K562 (cell line): ENCODE data around the gene MAP7D1. TPM values are rescaled to one million over a fixed set of nuclear protein-coding genes. Genes with fewer than 3 reads are reported as not detected.

Source experiments
- ARID1B ChIP-seq: fragments of 450-650 bp; IDR thresholded peaks from 2 replicates; pipeline ENCODE4 v1.6.1; 2016; ENCODE audit warnings: antibody characterized with exemption, mild to moderate bottlenecking, inconsistent platforms
- CGGBP1 ChIP-seq: fragments of 250-450 bp; sonication (Bioruptor Pico); IDR thresholded peaks from 2 replicates; pipeline ENCODE4 v1.9.0; 2021; ENCODE audit warnings: mild to moderate bottlenecking
- CHD1 ChIP-seq: fragments of 200-600 bp; sonication (generic); IDR thresholded peaks from one replicate; pipeline ENCODE4 v1.6.1; 2012; ENCODE audit warnings: mild to moderate bottlenecking, moderate library complexity, low read length, inconsistent platforms
- E2F5 ChIP-seq: sonication (generic); formaldehyde crosslinking; IDR thresholded peaks from 2 replicates; pipeline ENCODE4 v1.8.0; 2022; ENCODE audit warnings: mild to moderate bottlenecking, missing genetic modification reagents
- ELF4 ChIP-seq: fragments of 450-650 bp; formaldehyde crosslinking; IDR thresholded peaks from 2 replicates; pipeline ENCODE4 v1.4.0; 2022; ENCODE audit warnings: missing genetic modification characterization
- HDAC2 ChIP-seq: fragments of 450-650 bp; IDR thresholded peaks from 2 replicates; pipeline ENCODE4 v1.6.1; 2016; ENCODE audit warnings: mild to moderate bottlenecking
- HDAC8 ChIP-seq: fragments of 450-650 bp; IDR thresholded peaks from 2 replicates; pipeline ENCODE4 v1.6.1; 2016; ENCODE audit warnings: mild to moderate bottlenecking, missing genetic modification characterization, moderate library complexity, missing compliant biosample characterization
- JUND ChIP-seq, 2 experiments: IDR thresholded peaks; 2 replicates in 1 of 2; 3 replicates in 1 of 2; pipeline ENCODE4 v1.6.1; 2011; ENCODE audit warnings: borderline replicate concordance in 2 of 2, low read depth in 2 of 2, low read length in 2 of 2, improper control_type of control experiment in 1 of 2, missing biosample characterization in 1 of 2, missing genetic modification characterization in 1 of 2, missing genetic modification reagents in 1 of 2
- KDM5B ChIP-seq: fragments of 200-600 bp; sonication (generic); IDR thresholded peaks from 2 replicates; pipeline ENCODE4 v1.6.1; 2012; ENCODE audit warnings: low read depth, mild to moderate bottlenecking, moderate library complexity, low read length, control low read depth, inconsistent platforms; ENCODE audit not compliant: insufficient replicate concordance
- KLF16 ChIP-seq: IDR thresholded peaks from 2 replicates; pipeline ENCODE4 v1.6.1; 2016; ENCODE audit warnings: antibody characterized with exemption
- POLR2AphosphoS5 ChIP-seq: IDR thresholded peaks from 2 replicates; pipeline ENCODE4 v1.6.1; 2011; ENCODE audit warnings: mild to moderate bottlenecking, low read depth, low read length, moderate library complexity; ENCODE audit not compliant: control insufficient read depth, insufficient read depth
- RBM22 ChIP-seq: fragments of 200-400 bp; formaldehyde crosslinking; IDR thresholded peaks from 2 replicates; pipeline ENCODE4 v1.6.1; 2018; ENCODE audit warnings: low read length, low read depth; ENCODE audit not compliant: poor library complexity, severe bottlenecking
- SRF ChIP-seq, 2 experiments: fragments of 250-450, 450-650 bp in 1 of 2; sonication (Bioruptor Pico) in 1 of 2; sonication (generic) in 1 of 2; formaldehyde crosslinking; IDR thresholded peaks; 2 replicates each; pipeline versions ENCODE4 v1.5.0 to v1.5.1; 2020 to 2022; ENCODE audit warnings: mild to moderate bottlenecking in 1 of 2, missing genetic modification reagents in 1 of 2
- TAF15 ChIP-seq: fragments of 200-400 bp; formaldehyde crosslinking; IDR thresholded peaks from 2 replicates; pipeline ENCODE4 v1.6.1; 2017; ENCODE audit warnings: mild to moderate bottlenecking, low read depth, low read length, moderate library complexity
- THAP12 ChIP-seq: fragments of 250-450 bp; sonication (Bioruptor Pico); IDR thresholded peaks from 2 replicates; pipeline ENCODE4 v1.9.0; 2021; ENCODE audit warnings: mild to moderate bottlenecking, inconsistent platforms
- ZNF197 ChIP-seq: fragments of 200-800 bp; sonication (Bioruptor generic); IDR thresholded peaks from 2 replicates; pipeline ENCODE4 v1.6.1; 2016; ENCODE audit warnings: low read depth, missing genetic modification characterization, missing compliant biosample characterization
- ZNF24 ChIP-seq: fragments of 450-650 bp; IDR thresholded peaks from 2 replicates; pipeline ENCODE4 v1.6.1; 2016
- ZNF316 ChIP-seq: fragments of 450-650 bp; IDR thresholded peaks from 2 replicates; pipeline ENCODE4 v1.6.1; 2016
- polyA plus RNA-seq, 8 experiments: library from polyadenylated mRNA; depleted of rRNA in 4 of 8; stranded (reverse) in 5 of 8; unstranded in 3 of 8; fragments of >200 nt; fragmentation: Nextera tagmentation in 2 of 8; fragmentation: Illumina TruSeq in 1 of 8; extraction: Ambion mirVana in 2 of 8; extraction: Trizol in 1 of 8; gene quantifications; 2 replicates each; pipeline versions ENCODE4 v1.2.1 to v1.2.3, GENCODE V29; 2011 to 2014; ENCODE audit warnings: inconsistent platforms in 1 of 8, missing spikeins in 1 of 8
- total RNA-seq, 7 experiments: library from RNA; depleted of rRNA in 6 of 7; stranded (reverse); fragments of >200 nt in 6 of 7; fragmentation: Illumina TruSeq in 2 of 7; extraction: Trizol in 2 of 7; gene quantifications; 2 replicates each; pipeline versions ENCODE4 v1.2.1 to v1.2.3, GENCODE V29; 2011 to 2021; ENCODE audit warnings: low replicate concordance in 1 of 7
- TF ChIP-seq, protein P1 (sequence below), 3 experiments: fragments of 200-800 bp in 1 of 3; sonication (Bioruptor generic) in 1 of 3; sonication (generic) in 1 of 3; formaldehyde crosslinking in 1 of 3; IDR thresholded peaks; 2 replicates each; pipeline versions ENCODE4 v1.6.1 to v1.8.0; 2016 to 2022; ENCODE audit warnings: mild to moderate bottlenecking in 2 of 3, missing compliant biosample characterization in 2 of 3, missing genetic modification characterization in 2 of 3, missing genetic modification reagents in 1 of 3
- TF ChIP-seq, protein P2 (sequence below): fragments of 450-650 bp; formaldehyde crosslinking; IDR thresholded peaks from 2 replicates; pipeline ENCODE4 v1.4.0; 2020; ENCODE audit warnings: mild to moderate bottlenecking

The MAP7D1 gene
- total and polyA plus RNA-seq, 9 of the 15 experiments (the other 6 are each of a cell fraction or from before 2014, with no cell fraction given): 3.6 to 108 (median 34.5) TPM

GRCh38 chr1:36155408-36156328 lies at the start of gene MAP7D1 (continued):
- TF ChIP-seq ZNF197 (no peak), ZNF316 (no peak), CGGBP1 (CRISPR knock-in tag) (peak; percentile 77; the same call in 1 of the 2 replicates), E2F5 (CRISPR knock-in tag) (no peak), TAF15 (no peak), HDAC2 (peak; percentile 79; the same call in 1 of the 2 replicates), ARID1B (peak; percentile 83), KDM5B (peak; percentile 91), CHD1 (peak; percentile 32), JUND (IDR thresholded peaks at IDR 0.05; ENCODE audit: borderline replicate concordance, low read depth, low read length) (peak; percentile 98), JUND (tag; IDR thresholded peaks at IDR 0.05; ENCODE audit: borderline replicate concordance, low read depth, low read length) (peak; percentile 96; the same call in 2 of the 3 replicates), HDAC8 (tag) (0 out of 2 replicates have a peak, but pooled peaks have one; percentile 34), RBM22 (no peak), THAP12 (CRISPR knock-in tag) (peak; percentile 85), POLR2AphosphoS5 (peak; percentile 77), ELF4 (peak; percentile 44; the same call in 1 of the 2 replicates), SRF (CRISPR knock-in tag; IDR thresholded peaks at IDR 0.05) (0 out of 4 replicates have a peak, but pooled peaks of 1 of the 2 experiments have one; percentile 12), ZNF24 (peak; percentile 21; the same call in 1 of the 2 replicates), KLF16 (no peak)
- TF ChIP-seq, protein P1, sequence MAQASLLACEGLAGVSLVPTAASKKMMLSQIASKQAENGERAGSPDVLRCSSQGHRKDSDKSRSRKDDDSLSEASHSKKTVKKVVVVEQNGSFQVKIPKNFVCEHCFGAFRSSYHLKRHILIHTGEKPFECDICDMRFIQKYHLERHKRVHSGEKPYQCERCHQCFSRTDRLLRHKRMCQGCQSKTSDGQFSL (CRISPR knock-in tag; IDR thresholded peaks at IDR 0.05): peak; percentile 75
- TF ChIP-seq, protein P1 (tag; IDR thresholded peaks at IDR 0.05): peak in 1 of 2 experiments; percentile 84; a peak in 2 of 4 replicates
- TF ChIP-seq, protein P2, sequence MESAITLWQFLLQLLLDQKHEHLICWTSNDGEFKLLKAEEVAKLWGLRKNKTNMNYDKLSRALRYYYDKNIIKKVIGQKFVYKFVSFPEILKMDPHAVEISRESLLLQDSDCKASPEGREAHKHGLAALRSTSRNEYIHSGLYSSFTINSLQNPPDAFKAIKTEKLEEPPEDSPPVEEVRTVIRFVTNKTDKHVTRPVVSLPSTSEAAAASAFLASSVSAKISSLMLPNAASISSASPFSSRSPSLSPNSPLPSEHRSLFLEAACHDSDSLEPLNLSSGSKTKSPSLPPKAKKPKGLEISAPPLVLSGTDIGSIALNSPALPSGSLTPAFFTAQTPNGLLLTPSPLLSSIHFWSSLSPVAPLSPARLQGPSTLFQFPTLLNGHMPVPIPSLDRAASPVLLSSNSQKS: no peak
